Measurements from ENCODE around the gene OSBPL2. TPM values are rescaled to one million over a fixed set of nuclear protein-coding genes. Genes with fewer than 3 reads are reported as not detected.

OSBPL2 gene
- total and polyA plus RNA-seq, 9 of the 15 experiments (the other 6 are each of a cell fraction or from before 2014, with no cell fraction given) = 2.5 to 25.6 (median 14.1) TPM

- POLR2A ChIA-PET = interaction anchor here (0.5 to 1.1 kb wide), 3 partner anchors 9 to 310 kb away, joined by 3 read pairs; no protein-coding TSS in a partner anchor
- Histone ChIP-seq H3K27me3 (ENCODE audit: control insufficient read depth in 2 of 2, insufficient read depth in 2 of 2, low read length in 2 of 2) (no peaks in the 10 kb centered on the region), H3K9me3 (replicated peaks; ENCODE audit: control insufficient read depth, insufficient read depth, low read depth, low read length) (no peaks in the 10 kb centered on the region), H3K9ac (ENCODE audit: insufficient read depth in 1 of 2, low read depth in 2 of 2, low read length in 2 of 2) (no peak overlapping the region), H2AFZ (ENCODE audit: low read depth, low read length) (no peak overlapping the region), H3K9me1 (ENCODE audit: control insufficient read depth, insufficient read depth, low read length) (no peaks in the 10 kb centered on the region), H3K27ac (ENCODE audit: extremely low read depth, low read depth, low read length) (no peak overlapping the region), H3K4me1 (replicated peaks in 1 of 2; ENCODE audit: control insufficient read depth in 2 of 2, insufficient read depth in 2 of 2, low read length in 2 of 2) (peaks cover 0 to 3% of the 10 kb centered on the region in 2 experiments; a peak in 1 of 5 replicates), H4K20me1 (replicated peaks; ENCODE audit: control insufficient read depth, insufficient read depth, low read length) (peaks cover under 1% of the 10 kb centered on the region; the same call in 1 of the 2 replicates), H3K36me3 (ENCODE audit: control insufficient read depth, insufficient read depth, low read length) (peaks cover 82% of the 10 kb centered on the region; the same call in 2 of the 3 replicates), H3K4me3 (no peak overlapping the region), H3K4me2 (ENCODE audit: insufficient read depth, low read length) (no peak overlapping the region), H3K79me2 (ENCODE audit: control insufficient read depth, insufficient read depth, low read length) (no peaks in the 10 kb centered on the region; the same call in 2 of the 3 replicates)
- peak; percentile 33; the same call in 1 of the 2 replicates for TF ChIP-seq POLR2G (IDR thresholded peaks at IDR 0.05; ENCODE audit: low read depth, low read length)
- no peak for TF ChIP-seq ZNF780A (CRISPR knock-in tag; IDR thresholded peaks at IDR 0.05)
- 97% methylated on average over 16 of the region's 18 CpGs for WGBS (ENCODE audit: insufficient coverage, low coverage, missing lambda C conversion rate)
- no peak for FAIRE-seq
- intact Hi-C loops (cut with micrococcal nuclease) = no loop called here
- ATAC-seq = no peak
- no peak for DNase-seq (ENCODE audit: extremely low read depth in 1 of 4, low spot score in 3 of 4)
- in situ Hi-C loops (cut with MboI) = no loop called here
- CTCF ChIA-PET (ENCODE audit: low intra/inter-chr PET ratio) = no interaction called here
- no TSS peak for BruUV-seq (replicated peaks)
These were observed 40.5 kb upstream of the OSBPL2 start for GRCh38 chr20:62197801-62198200.

GRCh38 chr20:62198496-62198895 is 39.8 kb upstream of the OSBPL2 start:
- no peak overlapping the region for H3K9ac ChIP-seq (ENCODE audit: insufficient read depth in 1 of 2, low read depth in 2 of 2, low read length in 2 of 2)
- CTCF ChIA-PET (ENCODE audit: low intra/inter-chr PET ratio) = no interaction called here
- no peak for DNase-seq (ENCODE audit: extremely low read depth in 1 of 4, low spot score in 3 of 4)
- no peaks in the 10 kb centered on the region for H3K9me3 ChIP-seq (replicated peaks; ENCODE audit: control insufficient read depth, insufficient read depth, low read depth, low read length)
- peaks cover 82% of the 10 kb centered on the region; the same call in 2 of the 3 replicates for H3K36me3 ChIP-seq (ENCODE audit: control insufficient read depth, insufficient read depth, low read length)
- no peaks in the 10 kb centered on the region for H3K27me3 ChIP-seq (ENCODE audit: control insufficient read depth in 2 of 2, insufficient read depth in 2 of 2, low read length in 2 of 2)
- no peak for FAIRE-seq
- TF ChIP-seq HDAC1 (IDR thresholded peaks at IDR 0.05) = no peak
- TF ChIP-seq POLR2G (IDR thresholded peaks at IDR 0.05; ENCODE audit: low read depth, low read length) = peak; percentile 22; the same call in 1 of the 2 replicates
- ATAC-seq = no peak
- intact Hi-C loops (cut with micrococcal nuclease) (no loop called here), in situ Hi-C loops (cut with MboI) (no loop called here)
- POLR2A ChIA-PET = interaction anchor here (0.5 to 0.6 kb wide), 2 partner anchors 187 to 309 kb away, joined by 3 read pairs; no protein-coding TSS in a partner anchor
- no peak overlapping the region for H3K27ac ChIP-seq (ENCODE audit: extremely low read depth, low read depth, low read length)
- H3K79me2 ChIP-seq (ENCODE audit: control insufficient read depth, insufficient read depth, low read length) = no peaks in the 10 kb centered on the region; the same call in 2 of the 3 replicates
- no peak overlapping the region for H3K4me2 ChIP-seq (ENCODE audit: insufficient read depth, low read length)
- peaks cover 0 to under 1% of the 10 kb centered on the region in 2 experiments; a peak in 1 of 5 replicates for H3K4me1 ChIP-seq (replicated peaks in 1 of 2; ENCODE audit: control insufficient read depth in 2 of 2, insufficient read depth in 2 of 2, low read length in 2 of 2)
- WGBS (ENCODE audit: insufficient coverage, low coverage, missing lambda C conversion rate) = 95% methylated on average over 13 of the region's 17 CpGs
- H2AFZ ChIP-seq (ENCODE audit: low read depth, low read length) = no peak overlapping the region
- BruUV-seq (replicated peaks) = no TSS peak
- H4K20me1 ChIP-seq (replicated peaks; ENCODE audit: control insufficient read depth, insufficient read depth, low read length) = no peaks in the 10 kb centered on the region
- H3K4me3 ChIP-seq = no peak overlapping the region
- no peaks in the 10 kb centered on the region for H3K9me1 ChIP-seq (ENCODE audit: control insufficient read depth, insufficient read depth, low read length)

Data from K562 (cell line).